Neural crest cell (in vitro differentiated cells): ENCODE results near the gene MIEF1. TPM values are rescaled to one million over a fixed set of nuclear protein-coding genes. Genes with fewer than 3 reads are reported as not detected.
A peak's percentile ranks its signal among the peaks of the same experiment; 100 is the strongest.

Experiments
- DNase-seq: peaks from one replicate; pipeline ENCODE4 v3.0.0; 2021; ENCODE audit warnings: low read depth, mixed read lengths, low spot score
- H3K27ac Mint-ChIP-seq: one replicate; pipeline ENCODE4 v1.8.0; 2021; ENCODE audit warnings: mild to moderate bottlenecking, mixed read lengths; ENCODE audit not compliant: unreplicated experiment
- H3K27me3 Mint-ChIP-seq: 2 replicates; pipeline ENCODE4 v1.8.0; 2021; ENCODE audit warnings: low read depth, mild to moderate bottlenecking, mixed read lengths
- H3K36me3 Mint-ChIP-seq: 2 replicates; pipeline ENCODE4 v1.8.0; 2021; ENCODE audit warnings: low read depth, mild to moderate bottlenecking, mixed read lengths
- H3K4me1 Mint-ChIP-seq: 2 replicates; pipeline ENCODE4 v1.8.0; 2021; ENCODE audit warnings: mixed read lengths
- H3K4me3 Mint-ChIP-seq: one replicate; pipeline ENCODE4 v1.8.0; 2021; ENCODE audit warnings: mild to moderate bottlenecking, mixed read lengths
- H3K9me3 Mint-ChIP-seq: 2 replicates; pipeline ENCODE4 v1.8.0; 2021; ENCODE audit warnings: mixed read lengths
- CTCF ChIP-seq: fragments of 200-600 bp; sonication (generic); conservative IDR thresholded peaks from 2 replicates; pipeline ENCODE4 v1.5.0; 2021; ENCODE audit warnings: antibody characterized with exemption, mild to moderate bottlenecking
- total RNA-seq: library from RNA; stranded (reverse); gene quantifications from 2 replicates; pipeline ENCODE4 v1.2.1, GENCODE V29; 2021

MIEF1 gene
- total RNA-seq, 1 donor from 2014 or later: 45.0 TPM

GRCh38 chr22:39456522-39457197, 45.4 kb upstream of the MIEF1 start, which contains the start of gene MGAT3:
MGAT3 (plus strand) TSS chr22:39457012; CDS start chr22:39487348, 30,336 bp downstream.
- no peak for TF ChIP-seq CTCF
- no peak for DNase-seq
- H3K4me3 Mint-ChIP-seq: peak within 1 kb of the TSS; percentile 90
- no peaks in the 10 kb centered on the region for H3K36me3 Mint-ChIP-seq
- no peaks in the 10 kb centered on the region for H3K9me3 Mint-ChIP-seq
- H3K27ac Mint-ChIP-seq: peak within 1 kb of the TSS; percentile 75
- peaks cover 36% of the 10 kb centered on the region for H3K4me1 Mint-ChIP-seq
- peaks cover 12% of the 10 kb centered on the region for H3K27me3 Mint-ChIP-seq

GRCh38 chr22:39457198-39457555, 44.9 kb upstream of the MIEF1 start:
- Mint-ChIP-seq H3K27me3 (peaks cover 12% of the 10 kb centered on the region), H3K9me3 (no peaks in the 10 kb centered on the region), H3K4me3 (no peak overlapping the region), H3K36me3 (no peaks in the 10 kb centered on the region), H3K4me1 (peaks cover 35% of the 10 kb centered on the region), H3K27ac (no peak overlapping the region)
- DNase-seq: no peak
- TF ChIP-seq CTCF: no peak

GRCh38 chr22:39457556-39458443, 44.3 kb upstream of the MIEF1 start:
- H3K27me3 Mint-ChIP-seq: peaks cover 12% of the 10 kb centered on the region
- peaks cover 33% of the 10 kb centered on the region for H3K4me1 Mint-ChIP-seq
- no peak overlapping the region for H3K27ac Mint-ChIP-seq
- H3K4me3 Mint-ChIP-seq: peak overlapping the region; percentile 90
- DNase-seq: no peak
- H3K9me3 Mint-ChIP-seq: no peaks in the 10 kb centered on the region
- H3K36me3 Mint-ChIP-seq: no peaks in the 10 kb centered on the region
- no peak for TF ChIP-seq CTCF

- H3K4me3 Mint-ChIP-seq: peak overlapping the region; percentile 90
- H3K27ac Mint-ChIP-seq: peak overlapping the region; percentile 35
- peaks cover 33% of the 10 kb centered on the region for H3K4me1 Mint-ChIP-seq
- peaks cover 12% of the 10 kb centered on the region for H3K27me3 Mint-ChIP-seq
- DNase-seq: no peak
- no peaks in the 10 kb centered on the region for H3K9me3 Mint-ChIP-seq
- no peak for TF ChIP-seq CTCF
- no peaks in the 10 kb centered on the region for H3K36me3 Mint-ChIP-seq
Measured at GRCh38 chr22:39458444-39459083, 43.5 kb upstream of the MIEF1 start.

- no peaks in the 10 kb centered on the region for H3K9me3 Mint-ChIP-seq
- TF ChIP-seq CTCF: no peak
- H3K36me3 Mint-ChIP-seq: no peaks in the 10 kb centered on the region
- H3K27ac Mint-ChIP-seq: no peak overlapping the region
- peak overlapping the region; percentile 75 for H3K4me3 Mint-ChIP-seq
- H3K27me3 Mint-ChIP-seq: peaks cover 6% of the 10 kb centered on the region
- H3K4me1 Mint-ChIP-seq: peaks cover 24% of the 10 kb centered on the region
- no peak for DNase-seq
Measured at GRCh38 chr22:39459681-39460080, 42.4 kb upstream of the MIEF1 start.
